NCI-H128 (cell line): ENCODE data around the gene ACAP1.
A peak's percentile ranks its signal among the peaks of the same experiment; 100 is the strongest.

Source experiments
- DNase-seq: peaks from one replicate; lab custom pipeline; 2025; ENCODE audit not compliant: unreplicated experiment; lab: John Stamatoyannopoulos, UW

The ACAP1 gene

GRCh38 chr17:7336240-7337175 lies at the start of gene ACAP1:
TSS of gene ACAP1 (plus strand) at chr17:7336529. CDS start at chr17:7336735, 206 bp downstream.
- no peak for DNase-seq

GRCh38 chr17:7289256-7290032 lies 46.9 kb upstream of the ACAP1 start:
- DNase-seq, result no peak

- DNase-seq, result no peak
Observed at GRCh38 chr17:7290166-7290565, 46.2 kb upstream of the ACAP1 start.

- no peak for DNase-seq
Observed at GRCh38 chr17:7290685-7291084, 45.6 kb upstream of the ACAP1 start.

GRCh38 chr17:7292194-7292593 lies 44.1 kb upstream of the ACAP1 start:
- no peak for DNase-seq

GRCh38 chr17:7292729-7293128 lies 43.6 kb upstream of the ACAP1 start:
- no peak for DNase-seq

- no peak for DNase-seq
Observed at GRCh38 chr17:7293159-7293558, 43.2 kb upstream of the ACAP1 start.

- no peak for DNase-seq
Observed at GRCh38 chr17:7293816-7294613, 42.3 kb upstream of the ACAP1 start.

- DNase-seq, result peak; percentile 58
Observed at GRCh38 chr17:7294614-7295153, 41.6 kb upstream of the ACAP1 start, which contains the start of gene YBX2. TSS of gene YBX2 (minus strand) at chr17:7294639. CDS start at chr17:7294500, 139 bp downstream.

- no peak for DNase-seq
Observed at GRCh38 chr17:7295230-7296180, 40.8 kb upstream of the ACAP1 start.

GRCh38 chr17:7296189-7296861 lies 40.0 kb upstream of the ACAP1 start:
- DNase-seq, result peak; percentile 28

GRCh38 chr17:7304179-7304578 lies 32.1 kb upstream of the ACAP1 start:
- no peak for DNase-seq

GRCh38 chr17:7306911-7307685 lies 29.2 kb upstream of the ACAP1 start, which contains the start of gene EIF5A:
TSS of gene EIF5A (plus strand) at chr17:7307628. CDS start at chr17:7309636, 2,008 bp downstream.
- peak; percentile 98 for DNase-seq

- no peak for DNase-seq
Observed at GRCh38 chr17:7307686-7308624, 28.4 kb upstream of the ACAP1 start.

GRCh38 chr17:7308625-7309433 lies 27.5 kb upstream of the ACAP1 start:
- DNase-seq, result peak; percentile 1

GRCh38 chr17:7309628-7310027 lies 26.7 kb upstream of the ACAP1 start:
- no peak for DNase-seq
